CD4-positive, alpha-beta T cell treated with Interleukin-12 subunit alpha and Interleukin-12 subunit beta, for 1 hour (primary cell): ENCODE measurements around the gene GDF11.
"Not testable (repeated sequence)": the region's sequence is repeated elsewhere in the genome, so short reads cannot be mapped to it uniquely, and the experiment has no call there.

Source experiments
- DNase-seq: peaks from one replicate; pipeline ENCODE4 v3.0.0-alpha.2; 2020

GDF11 gene

GRCh38 chr12:55743406-55744339 lies 751 bp downstream of the GDF11 start:
- DNase-seq, result peak; percentile 53

GRCh38 chr12:55744340-55745030 lies 1.6 kb downstream of the GDF11 start:
- DNase-seq, result no peak

- no peak for DNase-seq
These were observed 2.6 kb downstream of the GDF11 start for GRCh38 chr12:55745361-55746173.

- no peak for DNase-seq
These were observed 3.4 kb downstream of the GDF11 start for GRCh38 chr12:55746174-55746912.

GRCh38 chr12:55746913-55747231 lies 4.0 kb downstream of the GDF11 start:
- DNase-seq, result no peak

GRCh38 chr12:55748230-55748993 lies 5.5 kb downstream of the GDF11 start:
- no peak for DNase-seq

- DNase-seq, result no peak
These were observed 12.3 kb downstream of the GDF11 start for GRCh38 chr12:55755246-55755645.

GRCh38 chr12:55757701-55758100 lies 14.8 kb downstream of the GDF11 start:
- no peak for DNase-seq

GRCh38 chr12:55758575-55758974 lies 15.7 kb downstream of the GDF11 start:
- not testable (repeated sequence) for DNase-seq

GRCh38 chr12:55760663-55761062 lies 17.7 kb downstream of the GDF11 start:
- DNase-seq, result no peak

GRCh38 chr12:55762646-55763045 lies 19.7 kb downstream of the GDF11 start:
- DNase-seq, result no peak

- DNase-seq, result no peak
These were observed 22.9 kb downstream of the GDF11 start for GRCh38 chr12:55765736-55766290.

GRCh38 chr12:55767156-55767555 lies 24.2 kb downstream of the GDF11 start:
- no peak for DNase-seq

- DNase-seq, result no peak
These were observed 28.8 kb downstream of the GDF11 start for GRCh38 chr12:55771736-55772135.

- DNase-seq, result no peak
These were observed 34.9 kb downstream of the GDF11 start for GRCh38 chr12:55777856-55778255.

GRCh38 chr12:55780685-55781084 lies 37.8 kb downstream of the GDF11 start:
- DNase-seq, result peak; percentile 1

- DNase-seq, result no peak
These were observed 45.6 kb downstream of the GDF11 start for GRCh38 chr12:55788546-55788945.

- DNase-seq, result no peak
These were observed 46.2 kb downstream of the GDF11 start for GRCh38 chr12:55789171-55789570.

GRCh38 chr12:55789893-55790292 lies 47.0 kb downstream of the GDF11 start:
- no peak for DNase-seq

- no peak for DNase-seq
These were observed 53.0 kb downstream of the GDF11 start for GRCh38 chr12:55795950-55796349.

GRCh38 chr12:55797068-55797467 lies 54.1 kb downstream of the GDF11 start:
- peak; percentile 34 for DNase-seq

- no peak for DNase-seq
These were observed 54.6 kb downstream of the GDF11 start for GRCh38 chr12:55797550-55797949.
